ENCODE results near the gene BIN1.

DNA sequence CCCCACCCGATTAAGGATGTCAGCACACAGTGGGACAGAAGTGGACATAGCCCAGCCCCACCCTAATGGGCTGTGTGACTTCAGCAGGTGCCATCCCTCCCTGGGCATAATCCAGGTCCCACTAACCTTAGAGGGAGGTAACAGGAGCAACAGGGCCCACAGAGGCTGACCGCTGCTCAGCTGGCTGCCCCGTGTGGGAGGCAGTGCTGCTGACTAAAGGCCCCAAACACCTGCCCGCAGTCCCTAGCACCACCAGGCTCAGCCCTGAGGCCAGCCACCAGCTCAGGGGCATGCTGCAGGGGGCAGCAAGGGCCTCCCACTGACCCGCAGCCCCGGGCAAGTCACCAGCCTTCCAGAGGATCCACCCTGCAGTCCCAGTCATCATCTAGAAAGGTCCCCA lies 14.6 kb downstream of the BIN1 start:
- no peak for TF ChIP-seq POLR2A (IDR thresholded peaks at IDR 0.05)
- TF ChIP-seq, protein P1, sequence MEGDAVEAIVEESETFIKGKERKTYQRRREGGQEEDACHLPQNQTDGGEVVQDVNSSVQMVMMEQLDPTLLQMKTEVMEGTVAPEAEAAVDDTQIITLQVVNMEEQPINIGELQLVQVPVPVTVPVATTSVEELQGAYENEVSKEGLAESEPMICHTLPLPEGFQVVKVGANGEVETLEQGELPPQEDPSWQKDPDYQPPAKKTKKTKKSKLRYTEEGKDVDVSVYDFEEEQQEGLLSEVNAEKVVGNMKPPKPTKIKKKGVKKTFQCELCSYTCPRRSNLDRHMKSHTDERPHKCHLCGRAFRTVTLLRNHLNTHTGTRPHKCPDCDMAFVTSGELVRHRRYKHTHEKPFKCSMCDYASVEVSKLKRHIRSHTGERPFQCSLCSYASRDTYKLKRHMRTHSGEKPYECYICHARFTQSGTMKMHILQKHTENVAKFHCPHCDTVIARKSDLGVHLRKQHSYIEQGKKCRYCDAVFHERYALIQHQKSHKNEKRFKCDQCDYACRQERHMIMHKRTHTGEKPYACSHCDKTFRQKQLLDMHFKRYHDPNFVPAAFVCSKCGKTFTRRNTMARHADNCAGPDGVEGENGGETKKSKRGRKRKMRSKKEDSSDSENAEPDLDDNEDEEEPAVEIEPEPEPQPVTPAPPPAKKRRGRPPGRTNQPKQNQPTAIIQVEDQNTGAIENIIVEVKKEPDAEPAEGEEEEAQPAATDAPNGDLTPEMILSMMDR (IDR thresholded peaks at IDR 0.05): no peak
